GM12878 (cell line): ENCODE data around the gene IRAG1. TPM values are rescaled to one million over a fixed set of nuclear protein-coding genes. Genes with fewer than 3 reads are reported as not detected.

Source experiments
- ATAC-seq: fragments of 200-7000 bp; cut with Tn5 transposase; 3 replicates; pipeline ENCODE4 v1.9.1; 2020; ENCODE audit warnings: mild to moderate bottlenecking, moderate library complexity
- BruUV-seq: library from RNA; stranded (reverse); fragments of 400-500 nt; replicated peaks from 2 replicates; lab custom pipeline; 2021; lab: Mats Ljungman, UMichigan
- CTCF ChIA-PET: fragments of 300-600 bp; sonication (Branson Sonifier 250); formaldehyde crosslinking; extraction: SDS; loops from one replicate; lab custom pipeline; 2021; ENCODE audit warnings: inconsistent platforms; lab: Yijun Ruan, JAX
- POLR2A ChIA-PET: fragments of 350-600 bp; formaldehyde crosslinking; extraction: SDS; loops from one replicate; lab custom pipeline; 2021; ENCODE audit warnings: inconsistent platforms; lab: Charles Lee
- RAD21 ChIA-PET: fragments of 300-600 bp; sonication (Branson Sonifier 250); formaldehyde crosslinking; loops from one replicate; lab custom pipeline; 2023; ENCODE audit warnings: antibody characterized with exemption; ENCODE audit not compliant: unreplicated experiment; lab: Charles Lee
- SMC1A ChIA-PET: fragments of 300-600 bp; sonication (Branson Sonifier 250); formaldehyde crosslinking; loops from one replicate; lab custom pipeline; 2023; ENCODE audit not compliant: unreplicated experiment, uncharacterized antibody; lab: Charles Lee
- DNase-seq: peaks from one replicate; pipeline ENCODE4 v3.0.0-alpha.2; 2011; ENCODE audit warnings: low read depth, low spot score
- FAIRE-seq: peaks from 3 replicates; lab custom pipeline; 2011; peaks lifted over from hg19 to GRCh38; lab: Jason Lieb, UNC
- H2AFZ ChIP-seq: 2 replicates; pipeline ENCODE4 v1.6.0; 2011; ENCODE audit warnings: low read depth, low read length, control low read depth; ENCODE audit not compliant: control insufficient read depth
- H3K27ac ChIP-seq: 2 replicates; pipeline ENCODE4 v1.5.1; 2011; ENCODE audit warnings: control low read depth; ENCODE audit not compliant: control insufficient read depth, insufficient read depth
- H3K27me3 ChIP-seq, 2 experiments: replicated peaks in 1 of 2; 2 replicates each; pipeline versions ENCODE4 v1.6.0 to v1.6.1; 2011; ENCODE audit warnings: low read length in 1 of 2; ENCODE audit not compliant: control insufficient read depth in 2 of 2, insufficient read depth in 2 of 2
- H3K36me3 ChIP-seq, 2 experiments: 2 replicates each; pipeline ENCODE4 v1.5.1; 2011; ENCODE audit warnings: low read length in 1 of 2; ENCODE audit not compliant: control insufficient read depth in 2 of 2, insufficient read depth in 2 of 2
- H3K4me1 ChIP-seq: 2 replicates; pipeline ENCODE4 v1.6.1; 2011; ENCODE audit warnings: mild to moderate bottlenecking, low read length, moderate library complexity, mixed read lengths; ENCODE audit not compliant: control insufficient read depth, insufficient read depth
- H3K4me2 ChIP-seq: 2 replicates; pipeline ENCODE4 v1.6.0; 2011; ENCODE audit warnings: control low read depth; ENCODE audit not compliant: control insufficient read depth, insufficient read depth
- H3K4me3 ChIP-seq: fragments of 200-600 bp; sonication (generic); 2 replicates; pipeline ENCODE4 v1.5.1; 2016
- H3K79me2 ChIP-seq: 2 replicates; pipeline ENCODE4 v1.6.0; 2011; ENCODE audit warnings: low read length; ENCODE audit not compliant: control insufficient read depth, insufficient read depth
- H3K9ac ChIP-seq: 2 replicates; pipeline ENCODE4 v1.8.0; 2011; ENCODE audit warnings: low read length, control low read depth, mixed read lengths; ENCODE audit not compliant: control insufficient read depth, insufficient read depth
- H3K9me3 ChIP-seq: replicated peaks from 3 replicates; pipeline ENCODE4 v1.5.1; 2011; ENCODE audit warnings: mild to moderate bottlenecking, low read length; ENCODE audit not compliant: control insufficient read depth, insufficient read depth
- H4K20me1 ChIP-seq: 2 replicates; pipeline ENCODE4 v1.6.0; 2011; ENCODE audit not compliant: control insufficient read depth, insufficient read depth
- BCLAF1 ChIP-seq: fragments of 450-650 bp; IDR thresholded peaks from 2 replicates; pipeline ENCODE4 v1.6.1; 2017; ENCODE audit warnings: antibody characterized with exemption, mild to moderate bottlenecking, moderate library complexity
- KLF5 ChIP-seq: fragments of 450-650 bp; IDR thresholded peaks from 2 replicates; pipeline ENCODE4 v1.6.1; 2014; ENCODE audit warnings: mild to moderate bottlenecking; ENCODE audit not compliant: partially characterized antibody
- MXI1 ChIP-seq: fragments of 150-350 bp; IDR thresholded peaks from 2 replicates; pipeline ENCODE4 v1.6.1; 2011; ENCODE audit warnings: low read depth, mild to moderate bottlenecking, inconsistent platforms, low read length, improper control_type of control experiment
- NFYA ChIP-seq: IDR thresholded peaks from 2 replicates; pipeline ENCODE4 v1.6.1; 2011; ENCODE audit warnings: low read depth, mild to moderate bottlenecking, low read length, improper control_type of control experiment, borderline replicate concordance
- PBX3 ChIP-seq: IDR thresholded peaks from 2 replicates; pipeline ENCODE4 v1.6.1; 2011; ENCODE audit warnings: mild to moderate bottlenecking, low read depth, low read length, moderate library complexity; ENCODE audit not compliant: insufficient replicate concordance
- PML ChIP-seq: IDR thresholded peaks from 2 replicates; pipeline ENCODE4 v1.6.1; 2012; ENCODE audit warnings: low read length, inconsistent platforms
- POLR2AphosphoS5 ChIP-seq: IDR thresholded peaks from 2 replicates; pipeline ENCODE4 v1.6.1; 2011; ENCODE audit warnings: mild to moderate bottlenecking, low read length, inconsistent platforms
- RB1 ChIP-seq: fragments of 450-650 bp; formaldehyde crosslinking; IDR thresholded peaks from 2 replicates; pipeline ENCODE4 v1.6.1; 2017; ENCODE audit warnings: mild to moderate bottlenecking, borderline replicate concordance
- REST ChIP-seq: IDR thresholded peaks from 2 replicates; pipeline ENCODE4 v1.6.1; 2012; ENCODE audit warnings: mild to moderate bottlenecking, low read depth, low read length
- RFX5 ChIP-seq: IDR thresholded peaks from 2 replicates; pipeline ENCODE4 v1.6.1; 2011; ENCODE audit warnings: low read depth, low read length, improper control_type of control experiment
- SIN3A ChIP-seq: IDR thresholded peaks from 2 replicates; pipeline ENCODE4 v1.6.1; 2012; ENCODE audit warnings: low read depth, low read length, improper control_type of control experiment
- SMARCA5 ChIP-seq: fragments of 450-650 bp; IDR thresholded peaks from 2 replicates; pipeline ENCODE4 v1.6.1; 2017; ENCODE audit warnings: mild to moderate bottlenecking
- ZBTB40 ChIP-seq: fragments of 450-650 bp; IDR thresholded peaks from 2 replicates; pipeline ENCODE4 v1.6.1; 2016; ENCODE audit warnings: mild to moderate bottlenecking, moderate library complexity, borderline replicate concordance
- WGBS: methylation state at CpG from one replicate; pipeline ENCODE4 v1.1.6; 2016; ENCODE audit warnings: low lambda C conversion rate; ENCODE audit not compliant: insufficient replicate concordance, insufficient coverage; ENCODE audit errors: missing lambda C conversion rate; 5-methylcytosine and 5-hydroxymethylcytosine counted together
- in situ Hi-C: fragments of 300-500 bp; cut with MboI; formaldehyde crosslinking; loops from 9 replicates; pipeline ENCODE4 v1.14.3; 2018; ENCODE audit warnings: mixed read lengths
- intact Hi-C: fragments of 100-400 bp; cut with micrococcal nuclease; formaldehyde crosslinking; loops from one replicate; pipeline ENCODE4 v1.14.2; 2022; ENCODE audit not compliant: unreplicated experiment
- polyA plus RNA-seq, 11 experiments: library from polyadenylated mRNA; depleted of rRNA in 4 of 11; unstranded in 6 of 11; stranded (reverse) in 5 of 11; fragments of >200 nt; fragmentation: Nextera tagmentation in 4 of 11; fragmentation: Illumina TruSeq in 1 of 11; extraction: Ambion mirVana in 4 of 11; extraction: Trizol in 1 of 11; gene quantifications; 1 replicate in 1 of 11; 2 replicates in 10 of 11; pipeline versions ENCODE4 v1.2.1 to v1.2.3, GENCODE V29; 2011 to 2016; ENCODE audit warnings: inconsistent platforms in 2 of 11, missing spikeins in 2 of 11, low read depth in 1 of 11
- total RNA-seq, 4 experiments: library from RNA; depleted of rRNA in 3 of 4; stranded (reverse); fragments of >200 nt in 3 of 4; fragmentation: Illumina TruSeq in 1 of 4; extraction: Trizol in 1 of 4; gene quantifications; 2 replicates each; pipeline versions ENCODE4 v1.2.1 to v1.2.3, GENCODE V29; 2013 to 2021

The IRAG1 gene
- total and polyA plus RNA-seq, 10 of the 15 experiments (the other 5 are each of a cell fraction or from before 2014, with no cell fraction given): 0.02 to 0.18 (median 0.06) TPM; not detected in 4

GRCh38 chr11:10674440-10674855, 19.1 kb downstream of the IRAG1 start:
- Histone ChIP-seq H3K79me2 (no peaks in the 10 kb centered on the region), H3K27me3 (peaks cover 0 to 4% of the 10 kb centered on the region in 2 experiments; a peak in 2 of 4 replicates), H3K4me3 (no peak overlapping the region), H3K9me3 (no peaks in the 10 kb centered on the region), H3K36me3 (no peaks in the 10 kb centered on the region), H3K9ac (no peak overlapping the region), H3K4me2 (no peak overlapping the region), H3K4me1 (no peaks in the 10 kb centered on the region), H4K20me1 (no peaks in the 10 kb centered on the region), H2AFZ (no peak overlapping the region), H3K27ac (no peak overlapping the region)
- ChIA-PET CTCF (interaction anchor here (1.5 to 1.8 kb wide), 2 partner anchors 14 to 38 kb away, joined by 3 to 4 read pairs; no protein-coding TSS in a partner anchor), SMC1A (no interaction called here), POLR2A (no interaction called here), RAD21 (no interaction called here)
- DNase-seq: no peak
- 22% methylated on average over 6 of the region's 6 CpGs for WGBS
- in situ Hi-C loops (no loop called here), intact Hi-C loops (no loop called here)
- ATAC-seq: no peak
- FAIRE-seq: no peak
- no TSS peak for BruUV-seq
- TF ChIP-seq RFX5: no peak
- no peak for TF ChIP-seq PML
- TF ChIP-seq REST: no peak
- no peak for TF ChIP-seq POLR2AphosphoS5
- no peak for TF ChIP-seq ZBTB40
- no peak for TF ChIP-seq SIN3A
- no peak for TF ChIP-seq BCLAF1
- no peak for TF ChIP-seq RB1
- TF ChIP-seq SMARCA5: no peak
- TF ChIP-seq KLF5: no peak
- TF ChIP-seq NFYA: no peak
- no peak for TF ChIP-seq MXI1
- TF ChIP-seq PBX3: no peak
